GM21381 (cell line): ENCODE results near the gene PTCH2.
"Not testable (repeated sequence)": the region's sequence is repeated elsewhere in the genome, so short reads cannot be mapped to it uniquely, and the experiment has no call there.

Experiments
- ATAC-seq: cut with Tn5 transposase; IDR thresholded peaks from one replicate; pipeline ENCODE4 v1.9.1; 2021; ENCODE audit warnings: mild to moderate bottlenecking, moderate library complexity; ENCODE audit not compliant: unreplicated experiment

Gene PTCH2

DNA sequence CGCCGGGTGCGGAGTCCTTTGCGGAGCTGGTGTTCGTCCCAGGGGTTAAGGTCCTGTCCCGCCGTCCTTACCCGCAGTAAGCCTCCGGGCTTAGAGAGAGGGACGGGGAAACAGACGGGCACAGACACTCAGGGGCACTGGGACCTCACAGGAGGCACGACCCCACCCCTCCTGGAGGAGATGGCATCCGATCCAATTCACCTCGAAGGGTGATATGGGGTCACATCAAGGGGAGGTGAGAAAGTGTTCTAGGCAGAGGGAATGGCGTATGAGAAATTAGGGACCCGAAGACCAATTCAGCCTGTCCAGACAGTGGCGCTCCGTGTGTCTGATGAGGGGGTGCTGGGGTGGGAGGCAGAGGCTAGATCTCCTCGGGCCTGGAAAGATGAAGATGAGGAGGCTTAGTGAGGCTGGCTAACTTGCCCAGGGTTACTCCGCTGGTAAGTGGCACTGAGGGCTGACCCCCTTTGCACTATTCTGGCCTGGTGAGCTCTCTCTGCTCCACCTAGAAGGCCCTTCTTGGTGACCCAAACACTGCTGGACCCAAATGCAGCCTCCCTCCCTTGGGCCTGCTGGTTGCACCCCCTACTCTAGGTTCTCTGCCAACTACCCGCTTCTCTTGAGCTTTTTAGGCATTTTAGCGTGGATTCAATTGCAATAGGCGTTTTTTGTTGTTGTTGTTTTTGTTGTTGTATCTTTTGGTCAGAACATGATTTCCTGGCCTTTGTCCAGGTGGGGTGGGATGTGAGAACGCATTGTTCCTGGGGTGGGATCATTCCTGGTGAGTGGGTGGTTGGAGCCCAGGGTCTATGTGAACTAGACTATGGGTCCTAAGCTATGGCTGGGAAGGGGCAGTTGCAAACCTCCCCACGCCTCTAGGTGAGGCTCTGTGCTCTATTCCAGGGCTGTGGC is 22.5 kb downstream of the PTCH2 start:
- no peak for ATAC-seq

DNA sequence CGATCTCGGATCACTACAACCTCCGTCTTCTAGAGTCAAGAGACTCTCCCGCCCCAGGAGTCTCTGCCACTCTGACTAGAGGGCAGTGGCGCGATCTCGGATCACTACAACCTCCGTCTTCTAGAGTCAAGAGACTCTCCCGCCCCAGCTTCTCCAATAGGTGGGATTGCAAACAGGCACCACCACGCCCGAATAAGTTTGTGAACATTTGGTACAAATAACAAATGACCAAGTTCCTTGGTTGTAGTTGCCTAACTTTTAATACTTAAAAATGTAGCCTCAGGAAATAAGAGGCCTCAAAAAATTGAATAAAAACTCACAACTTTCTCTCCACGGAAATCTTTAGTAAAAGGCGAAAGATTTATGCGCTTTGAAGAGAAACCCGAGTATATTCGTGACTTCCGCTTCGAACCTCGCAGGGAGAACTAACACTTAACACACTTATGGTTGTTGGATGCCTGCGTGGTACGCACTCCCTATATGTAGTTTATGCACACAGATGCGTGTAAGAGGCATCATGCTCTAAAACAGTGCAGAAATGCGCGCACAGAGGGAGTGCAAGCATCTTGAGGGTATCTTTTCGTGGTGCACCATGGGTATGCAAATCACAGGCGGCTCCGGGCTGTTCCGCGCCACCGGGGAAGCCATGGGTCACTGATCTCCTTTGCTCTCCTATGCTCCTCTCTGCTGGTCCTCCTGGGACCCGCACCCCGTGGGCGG is 23.3 kb downstream of the PTCH2 start:
- ATAC-seq = peak; percentile 79

GRCh38 chr1:44819196-44819607 is 23.9 kb downstream of the PTCH2 start:
- no peak for ATAC-seq

GRCh38 chr1:44817771-44818495 is 25.1 kb downstream of the PTCH2 start:
- ATAC-seq = no peak

DNA sequence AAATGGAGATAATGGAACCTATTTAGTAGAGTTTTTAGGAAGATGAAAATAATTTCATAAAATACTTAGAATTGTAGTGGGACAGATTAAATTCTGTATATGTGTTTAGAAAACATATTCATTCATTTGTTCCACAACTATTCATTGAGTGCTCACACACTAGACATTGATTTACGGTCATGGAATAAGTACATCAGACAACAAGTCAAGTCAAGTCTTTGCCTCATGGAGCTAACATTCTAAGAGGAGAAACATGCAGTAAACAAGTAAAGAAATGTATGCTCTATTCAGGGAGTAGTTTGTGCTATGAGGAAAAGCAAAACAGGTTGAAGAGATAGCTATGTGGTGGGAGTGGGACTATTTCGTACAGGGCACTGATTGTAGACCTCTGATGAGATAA is 25.7 kb downstream of the PTCH2 start:
- no peak for ATAC-seq

DNA sequence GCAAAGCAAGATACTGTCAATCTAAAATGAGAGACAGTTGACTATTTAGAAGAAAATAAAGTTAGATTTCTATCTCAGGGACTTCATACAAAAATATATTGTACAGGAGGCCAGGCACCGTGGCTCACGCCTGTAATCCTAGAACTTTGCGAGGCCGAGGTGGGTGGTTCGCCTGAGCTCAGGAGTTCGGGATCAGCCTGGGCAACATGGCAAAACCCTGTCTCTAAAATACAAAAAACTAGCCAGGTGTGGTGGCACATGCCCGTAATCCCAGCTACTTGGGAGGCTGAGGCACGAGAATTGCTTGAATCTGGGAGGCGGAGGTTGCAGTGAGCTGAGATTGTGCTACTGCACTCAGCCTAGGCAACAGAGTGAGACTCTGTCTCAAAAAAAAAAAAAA is 27.1 kb downstream of the PTCH2 start:
- not testable (repeated sequence) for ATAC-seq

DNA sequence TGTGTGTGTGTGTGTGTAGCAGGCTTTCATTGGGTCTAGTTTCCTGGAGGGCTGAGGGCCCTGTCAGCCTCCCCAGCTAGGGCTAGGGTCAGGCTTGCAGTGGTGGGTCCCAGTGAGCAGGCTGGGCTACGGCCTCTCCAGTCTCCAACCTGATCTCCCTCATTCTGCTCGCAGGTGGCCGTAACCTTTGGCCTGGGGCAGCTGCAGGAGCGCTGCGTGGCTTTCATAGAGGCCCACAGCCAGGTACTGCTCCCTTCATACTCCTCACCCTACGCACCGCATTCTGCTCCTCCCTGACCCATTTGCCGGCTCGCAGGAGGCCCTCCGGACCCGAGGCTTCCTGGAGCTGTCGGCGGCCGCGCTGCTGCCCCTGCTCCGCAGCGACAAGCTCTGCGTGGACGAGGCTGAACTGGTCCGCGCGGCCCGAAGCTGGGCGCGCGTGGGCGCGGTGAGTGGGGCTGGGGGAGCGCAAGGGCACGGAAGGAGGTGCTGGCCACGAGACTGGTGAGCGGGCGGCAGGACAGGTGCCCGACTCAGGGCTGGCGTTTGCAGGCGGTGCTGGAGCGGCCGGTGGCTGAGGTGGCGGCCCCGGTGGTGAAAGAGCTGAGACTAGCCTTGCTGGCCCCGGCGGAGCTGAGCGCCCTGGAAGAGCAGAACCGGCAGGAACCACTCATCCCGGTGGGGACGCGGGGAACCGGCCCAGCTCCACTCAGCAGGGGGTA is 30.1 kb downstream of the PTCH2 start:
- ATAC-seq = no peak

- no peak for ATAC-seq
Observed at GRCh38 chr1:44811234-44811633, 31.8 kb downstream of the PTCH2 start.

DNA sequence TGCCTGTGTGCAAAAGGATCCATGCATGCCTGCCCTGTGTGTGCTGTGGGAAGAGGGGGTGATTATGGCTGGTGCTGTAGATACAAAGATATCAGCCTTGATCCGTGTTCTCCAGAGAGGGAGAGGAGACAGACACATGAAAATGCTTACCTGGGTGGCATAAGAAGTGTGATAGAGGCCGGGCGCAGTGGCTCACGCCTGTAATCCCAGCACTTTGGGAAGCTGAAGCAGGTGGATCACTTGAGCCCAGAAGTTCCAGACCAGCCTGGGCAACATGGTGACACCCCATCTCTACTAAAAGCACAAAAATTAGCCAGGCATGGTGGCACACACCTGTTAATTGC is 32.3 kb downstream of the PTCH2 start:
- ATAC-seq = not testable (repeated sequence)

DNA sequence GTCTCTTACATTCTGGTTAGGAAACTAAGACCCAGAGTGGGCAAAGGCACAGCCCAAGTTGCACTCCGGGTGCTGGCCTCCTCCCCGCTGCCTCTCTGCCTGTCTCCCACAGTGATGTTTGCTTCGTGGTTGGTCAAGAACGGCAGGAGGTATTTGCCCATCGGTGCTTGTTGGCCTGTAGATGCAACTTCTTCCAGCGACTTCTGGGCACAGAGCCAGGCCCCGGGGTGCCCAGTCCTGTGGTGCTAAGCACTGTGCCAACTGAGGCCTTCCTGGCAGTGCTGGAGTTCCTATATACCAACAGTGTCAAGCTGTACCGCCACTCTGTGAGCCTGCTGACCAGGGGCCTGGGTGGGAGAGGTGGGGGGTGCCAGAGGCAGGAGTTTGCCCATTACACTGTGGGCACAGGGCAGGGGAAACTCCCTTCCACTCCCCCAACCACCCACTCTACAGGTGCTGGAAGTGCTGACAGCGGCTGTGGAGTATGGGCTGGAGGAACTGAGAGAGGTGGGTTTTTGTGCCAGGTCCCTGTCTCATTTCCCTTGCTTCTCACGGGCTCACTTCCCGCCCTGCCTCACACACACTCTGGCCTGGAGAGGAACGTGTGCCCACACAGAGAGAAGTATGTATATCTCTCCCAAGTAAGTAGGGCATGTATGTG is 32.8 kb downstream of the PTCH2 start:
- no peak for ATAC-seq

DNA sequence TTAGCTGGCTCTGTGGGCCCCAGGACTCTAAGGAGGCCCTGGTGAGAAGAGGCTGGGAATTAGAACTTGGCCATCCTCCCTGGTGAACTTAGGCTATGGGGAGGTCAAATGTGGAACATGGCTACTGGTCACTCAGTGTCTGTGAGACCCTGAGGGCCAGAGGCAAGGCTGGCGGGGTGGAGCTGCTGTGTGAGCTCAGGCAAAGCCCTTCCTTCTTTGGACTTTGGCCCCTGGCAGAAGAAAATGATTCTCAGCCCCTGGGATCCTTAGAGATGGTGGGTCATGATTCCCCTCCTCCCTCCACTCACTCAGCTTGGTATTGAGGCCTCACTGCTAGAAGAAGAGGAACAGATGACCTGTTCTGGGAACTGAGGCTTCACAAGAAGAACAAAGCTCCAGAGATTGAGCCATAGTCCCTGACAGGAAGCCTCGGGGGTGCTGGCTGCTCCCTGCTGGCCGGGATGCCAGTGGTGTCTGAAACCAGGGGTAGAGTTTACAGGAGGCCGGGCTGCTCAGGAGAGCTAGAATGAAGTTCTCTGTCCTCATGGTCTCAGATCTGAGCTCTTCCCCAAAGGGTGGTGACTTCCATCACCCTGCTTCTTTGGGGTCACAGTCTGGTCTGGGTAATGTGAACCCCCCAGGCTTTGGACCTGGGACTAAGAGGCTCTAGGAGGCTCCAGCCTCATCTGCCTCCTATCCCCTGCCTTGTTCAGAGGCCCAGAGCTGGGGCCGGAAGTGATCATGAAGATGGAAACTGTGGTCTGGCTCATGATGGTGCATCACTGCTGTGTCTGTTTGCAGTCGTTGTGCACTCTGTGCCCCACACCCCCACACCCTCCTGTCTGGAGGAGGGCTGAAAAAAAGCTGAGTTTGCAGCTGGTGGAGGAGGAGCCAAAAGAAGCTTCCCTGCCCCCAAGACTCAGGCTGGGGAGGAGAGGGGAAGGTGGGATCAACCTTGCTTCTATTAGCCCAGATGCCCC is 33.8 kb downstream of the PTCH2 start:
- ATAC-seq = no peak

DNA sequence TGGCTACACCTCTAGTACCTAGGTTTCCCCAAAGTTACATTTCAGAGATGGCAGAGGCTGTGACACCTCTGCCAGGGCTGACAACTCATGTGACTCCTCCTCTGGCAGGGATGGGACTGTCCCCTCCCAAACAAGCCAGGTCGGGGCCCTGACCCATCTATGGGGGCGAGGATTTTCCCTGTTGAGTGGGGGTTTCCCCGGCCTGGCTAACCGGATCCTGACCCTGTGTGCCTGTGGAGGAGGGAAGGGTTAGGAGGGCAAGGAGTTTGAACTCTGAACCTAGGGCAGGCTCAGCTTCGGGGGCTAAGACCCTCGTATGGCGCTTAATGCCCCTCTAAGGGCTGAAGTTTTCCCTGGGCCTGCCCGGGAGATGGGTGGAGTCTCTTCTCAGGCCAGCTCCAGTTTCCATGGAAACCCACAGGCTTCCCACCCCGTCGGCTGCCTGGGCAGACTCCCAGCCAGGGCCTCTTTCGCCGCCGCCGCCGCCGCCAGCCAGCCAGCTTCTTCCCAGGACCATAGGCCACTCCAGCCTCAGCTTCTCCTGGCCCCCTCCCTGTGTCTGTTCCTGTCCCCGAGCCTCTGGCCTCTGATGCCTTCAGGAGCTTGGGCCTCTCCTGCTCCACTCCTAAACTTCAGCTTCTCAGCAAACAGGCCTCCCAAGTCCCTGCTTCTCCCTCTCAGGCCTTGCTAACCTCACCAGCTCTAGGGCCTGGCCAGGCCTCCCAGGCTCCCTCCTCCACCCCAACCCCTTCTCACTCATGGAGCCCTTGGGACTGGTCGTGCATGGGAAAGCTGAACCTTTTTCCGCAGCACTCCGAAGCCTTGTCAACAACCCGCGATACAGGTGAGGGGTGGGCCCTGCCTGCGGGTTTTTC is 34.8 kb downstream of the PTCH2 start, which contains the start of gene BTBD19:
TSS of gene BTBD19 (plus strand) at position 461 of the 875 bp plus-strand sequence. CDS start at position 759, 298 bp downstream.
- peak; percentile 31 for ATAC-seq

GRCh38 chr1:44807364-44808062 is 35.5 kb downstream of the PTCH2 start:
- peak; percentile 34 for ATAC-seq

- ATAC-seq = no peak
Observed at GRCh38 chr1:44806704-44807363, 36.2 kb downstream of the PTCH2 start, which contains the start of gene DYNLT4. Gene DYNLT4, minus strand, starts transcription at chr1:44807351. Its CDS starts 683 bp downstream, at chr1:44806668.

GRCh38 chr1:44806025-44806703 is 36.9 kb downstream of the PTCH2 start:
- ATAC-seq = no peak

- ATAC-seq = no peak
Observed at GRCh38 chr1:44805311-44806024, 37.6 kb downstream of the PTCH2 start.
